SK-N-SH (cell line): ENCODE results near the gene C7. TPM values are rescaled to one million over a fixed set of nuclear protein-coding genes. Genes with fewer than 3 reads are reported as not detected.

Experiments used
- CTCF ChIA-PET: fragments of 300-600, 350-600 bp; formaldehyde crosslinking; extraction: SDS; loops from one replicate; lab custom pipeline; 2021; lab: Yijun Ruan, JAX
- POLR2A ChIA-PET: fragments of 350-600 bp; sonication (Branson Sonifier 250); formaldehyde crosslinking; extraction: SDS; loops from one replicate; lab custom pipeline; 2020; ENCODE audit warnings: antibody characterized with exemption, inconsistent platforms; lab: Yijun Ruan, JAX
- DNase-seq: peaks from one replicate; pipeline ENCODE4 v3.0.0; 2012
- H2AFZ ChIP-seq: fragments of 200-600 bp; sonication (generic); 2 replicates; pipeline ENCODE4 v1.8.1; 2016; ENCODE audit warnings: antibody characterized with exemption, mild to moderate bottlenecking, low read depth
- H3F3A ChIP-seq: fragments of 200-600 bp; sonication (generic); replicated peaks from 2 replicates; pipeline ENCODE3; 2016; ENCODE audit warnings: antibody characterized with exemption, mild to moderate bottlenecking; ENCODE audit not compliant: insufficient read depth
- H3K27ac ChIP-seq, 2 experiments: fragments of 200-500 bp in 1 of 2; fragments of 200-600 bp in 1 of 2; sonication (Bioruptor generic) in 1 of 2; sonication (generic), shearing (Covaris generic) in 1 of 2; 2 replicates each; pipeline versions ENCODE4 v1.5.1 to v1.6.1; 2014 to 2016; ENCODE audit warnings: low read depth in 2 of 2, inconsistent platforms in 1 of 2, low read length in 1 of 2, mild to moderate bottlenecking in 1 of 2, mixed read lengths in 1 of 2
- H3K27me3 ChIP-seq: fragments of 200-600 bp; sonication (generic), shearing (Covaris generic); 2 replicates; pipeline ENCODE4 v1.6.1; 2016; ENCODE audit warnings: mixed run types; ENCODE audit not compliant: insufficient read depth
- H3K36me3 ChIP-seq, 2 experiments: fragments of 200-500 bp in 1 of 2; fragments of 200-600 bp in 1 of 2; sonication (Bioruptor generic) in 1 of 2; sonication (generic) in 1 of 2; replicated peaks in 1 of 2; 2 replicates each; pipeline versions ENCODE3 to v1.5.1; 2014 to 2016; ENCODE audit warnings: low read length in 1 of 2, mild to moderate bottlenecking in 1 of 2; ENCODE audit not compliant: insufficient read depth in 2 of 2, control insufficient read depth in 1 of 2
- H3K4me1 ChIP-seq, 2 experiments: fragments of 200-500 bp in 1 of 2; fragments of 200-600 bp in 1 of 2; sonication (Bioruptor generic) in 1 of 2; sonication (generic), shearing (Covaris generic) in 1 of 2; 2 replicates each; pipeline versions ENCODE4 v1.5.1 to v1.6.1; 2014 to 2016; ENCODE audit warnings: low read depth in 1 of 2, low read length in 1 of 2, mixed run types in 1 of 2; ENCODE audit not compliant: insufficient read depth in 2 of 2, control insufficient read depth in 1 of 2
- H3K4me2 ChIP-seq: fragments of 200-600 bp; sonication (generic), shearing (Covaris generic); 2 replicates; pipeline ENCODE4 v1.6.1; 2017; ENCODE audit warnings: mixed run types
- H3K4me3 ChIP-seq, 2 experiments: fragments of 200-500 bp in 1 of 2; fragments of 200-600 bp in 1 of 2; sonication (Bioruptor generic) in 1 of 2; sonication (generic), shearing (Covaris generic) in 1 of 2; 2 replicates each; pipeline versions ENCODE4 v1.5.1 to v1.8.1; 2014 to 2016; ENCODE audit warnings: low read depth in 2 of 2, inconsistent platforms in 1 of 2, low read length in 1 of 2, mild to moderate bottlenecking in 1 of 2, mixed read lengths in 1 of 2, moderate library complexity in 1 of 2
- H3K79me2 ChIP-seq: fragments of 200-600 bp; sonication (generic); 2 replicates; pipeline ENCODE4 v1.8.1; 2017; ENCODE audit warnings: mild to moderate bottlenecking; ENCODE audit not compliant: insufficient read depth
- H3K9ac ChIP-seq: fragments of 200-600 bp; sonication (generic); 2 replicates; pipeline ENCODE4 v1.6.1; 2017; ENCODE audit warnings: mixed run types
- H3K9me2 ChIP-seq: fragments of 200-600 bp; sonication (generic); 2 replicates; pipeline ENCODE4 v1.6.1; 2017; ENCODE audit warnings: mixed run types
- H3K9me3 ChIP-seq: fragments of 200-600 bp; sonication (generic); 2 replicates; pipeline ENCODE4 v1.6.1; 2017; ENCODE audit warnings: mixed run types, mild to moderate bottlenecking, moderate library complexity
- H4K20me1 ChIP-seq: fragments of 200-600 bp; sonication (generic); 2 replicates; pipeline ENCODE4 v1.6.1; 2017; ENCODE audit warnings: mild to moderate bottlenecking, mixed run types; ENCODE audit not compliant: insufficient read depth
- ELF1 ChIP-seq: IDR thresholded peaks from 2 replicates; pipeline ENCODE4 v1.4.0; 2012
- FOXM1 ChIP-seq: IDR thresholded peaks from 2 replicates; pipeline ENCODE4 v1.4.0; 2012; ENCODE audit warnings: low read depth, mild to moderate bottlenecking
- JUND ChIP-seq: IDR thresholded peaks from 2 replicates; pipeline ENCODE4 v1.4.0; 2012
- MEF2A ChIP-seq: IDR thresholded peaks from 2 replicates; pipeline ENCODE4 v1.4.0; 2012; ENCODE audit warnings: low read depth, borderline replicate concordance
- POLR2AphosphoS5 ChIP-seq: IDR thresholded peaks from 2 replicates; pipeline ENCODE4 v1.6.1; 2012; ENCODE audit warnings: low read depth, low read length
- RCOR1 ChIP-seq: fragments of 150-350 bp; IDR thresholded peaks from 2 replicates; pipeline ENCODE4 v1.6.1; 2017; ENCODE audit warnings: antibody characterized with exemption, low read length
- RXRA ChIP-seq: IDR thresholded peaks from 2 replicates; pipeline ENCODE4 v1.4.0; 2012; ENCODE audit warnings: low read depth, mild to moderate bottlenecking, borderline replicate concordance
- SIN3A ChIP-seq: IDR thresholded peaks from 2 replicates; pipeline ENCODE4 v1.6.1; 2012; ENCODE audit warnings: low read depth, mild to moderate bottlenecking, low read length, moderate library complexity, borderline replicate concordance
- TAF1 ChIP-seq: IDR thresholded peaks from 2 replicates; pipeline ENCODE4 v1.6.1; 2012; ENCODE audit warnings: low read depth, mild to moderate bottlenecking, low read length, moderate library complexity, borderline replicate concordance
- YY1 ChIP-seq: IDR thresholded peaks from 2 replicates; pipeline ENCODE4 v1.4.0; 2012; ENCODE audit warnings: low read depth, mild to moderate bottlenecking
- WGBS: methylation state at CpG from one replicate; pipeline ENCODE4 v1.1.6; 2017; ENCODE audit warnings: low lambda C conversion rate; 5-methylcytosine and 5-hydroxymethylcytosine counted together
- polyA plus RNA-seq, 3 experiments: library from polyadenylated mRNA; depleted of rRNA; stranded (reverse); fragments of >200 nt; gene quantifications; 2 replicates each; pipeline ENCODE4 v1.2.3, GENCODE V29; 2012
- TF ChIP-seq, protein P1 (sequence below): IDR thresholded peaks from 2 replicates; pipeline ENCODE4 v1.6.1; 2012; ENCODE audit warnings: mild to moderate bottlenecking, low read depth, low read length, moderate library complexity
- TF ChIP-seq, protein P2 (sequence below): IDR thresholded peaks from 2 replicates; pipeline ENCODE4 v1.4.0; 2012; ENCODE audit warnings: low read depth, borderline replicate concordance
- TF ChIP-seq, protein P3 (sequence below): IDR thresholded peaks from 2 replicates; pipeline ENCODE4 v1.4.0; 2012; ENCODE audit warnings: low read depth, borderline replicate concordance
- TF ChIP-seq, protein P4 (sequence below): fragments of 150-350 bp; IDR thresholded peaks from 2 replicates; pipeline ENCODE4 v1.6.1; 2017; ENCODE audit warnings: antibody characterized with exemption, low read length, low read depth, borderline replicate concordance
- TF ChIP-seq, protein P5 (sequence below): fragments of 200-600 bp; sonication (generic); IDR thresholded peaks from 2 replicates; pipeline ENCODE4 v1.6.1; 2017; ENCODE audit warnings: antibody characterized with exemption, mild to moderate bottlenecking, moderate library complexity

Gene C7
- polyA plus RNA-seq, 1 of the 3 experiments (the other 2 are of a cell fraction): 11.1 TPM

DNA sequence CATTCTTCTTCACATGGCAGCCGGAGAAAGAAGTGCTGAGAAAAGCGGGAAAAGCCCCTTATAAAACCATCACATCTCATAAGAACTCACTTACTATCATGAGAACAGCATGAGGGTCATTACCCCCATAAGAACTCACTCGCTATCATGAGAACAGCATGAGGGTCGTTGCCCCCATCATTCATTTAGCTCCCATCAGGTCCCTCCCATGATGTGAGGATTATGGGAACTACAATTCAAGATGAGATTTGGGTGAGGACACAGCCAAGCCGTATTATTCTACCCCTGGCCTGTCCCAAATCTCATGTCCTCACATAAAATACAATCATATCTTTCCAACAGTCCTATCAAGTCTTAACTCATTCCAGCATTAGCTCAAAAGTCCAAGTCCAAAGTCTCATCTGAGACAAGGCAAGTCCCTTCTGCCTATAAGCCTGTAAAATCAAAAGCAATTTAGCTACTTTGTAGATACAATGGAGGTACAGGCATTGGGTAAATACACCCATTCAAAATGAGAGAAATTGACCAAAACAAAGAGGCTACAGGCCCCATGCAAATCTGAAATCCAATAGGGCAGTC, 82.8 kb downstream of the C7 start:
- Histone ChIP-seq H3K27ac (no peak overlapping the region), H3F3A (no peaks in the 10 kb centered on the region), H3K4me2 (no peak overlapping the region), H4K20me1 (no peaks in the 10 kb centered on the region), H3K4me1 (no peaks in the 10 kb centered on the region), H3K79me2 (no peaks in the 10 kb centered on the region), H2AFZ (no peak overlapping the region), H3K9me2 (no peaks in the 10 kb centered on the region), H3K4me3 (no peak overlapping the region), H3K27me3 (no peaks in the 10 kb centered on the region), H3K9me3 (no peaks in the 10 kb centered on the region), H3K9ac (no peak overlapping the region), H3K36me3 (no peaks in the 10 kb centered on the region)
- no peak for DNase-seq
- ChIA-PET POLR2A (no interaction called here), CTCF (no interaction called here)
- TF ChIP-seq, protein P1, sequence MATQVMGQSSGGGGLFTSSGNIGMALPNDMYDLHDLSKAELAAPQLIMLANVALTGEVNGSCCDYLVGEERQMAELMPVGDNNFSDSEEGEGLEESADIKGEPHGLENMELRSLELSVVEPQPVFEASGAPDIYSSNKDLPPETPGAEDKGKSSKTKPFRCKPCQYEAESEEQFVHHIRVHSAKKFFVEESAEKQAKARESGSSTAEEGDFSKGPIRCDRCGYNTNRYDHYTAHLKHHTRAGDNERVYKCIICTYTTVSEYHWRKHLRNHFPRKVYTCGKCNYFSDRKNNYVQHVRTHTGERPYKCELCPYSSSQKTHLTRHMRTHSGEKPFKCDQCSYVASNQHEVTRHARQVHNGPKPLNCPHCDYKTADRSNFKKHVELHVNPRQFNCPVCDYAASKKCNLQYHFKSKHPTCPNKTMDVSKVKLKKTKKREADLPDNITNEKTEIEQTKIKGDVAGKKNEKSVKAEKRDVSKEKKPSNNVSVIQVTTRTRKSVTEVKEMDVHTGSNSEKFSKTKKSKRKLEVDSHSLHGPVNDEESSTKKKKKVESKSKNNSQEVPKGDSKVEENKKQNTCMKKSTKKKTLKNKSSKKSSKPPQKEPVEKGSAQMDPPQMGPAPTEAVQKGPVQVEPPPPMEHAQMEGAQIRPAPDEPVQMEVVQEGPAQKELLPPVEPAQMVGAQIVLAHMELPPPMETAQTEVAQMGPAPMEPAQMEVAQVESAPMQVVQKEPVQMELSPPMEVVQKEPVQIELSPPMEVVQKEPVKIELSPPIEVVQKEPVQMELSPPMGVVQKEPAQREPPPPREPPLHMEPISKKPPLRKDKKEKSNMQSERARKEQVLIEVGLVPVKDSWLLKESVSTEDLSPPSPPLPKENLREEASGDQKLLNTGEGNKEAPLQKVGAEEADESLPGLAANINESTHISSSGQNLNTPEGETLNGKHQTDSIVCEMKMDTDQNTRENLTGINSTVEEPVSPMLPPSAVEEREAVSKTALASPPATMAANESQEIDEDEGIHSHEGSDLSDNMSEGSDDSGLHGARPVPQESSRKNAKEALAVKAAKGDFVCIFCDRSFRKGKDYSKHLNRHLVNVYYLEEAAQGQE: no peak
- no peak for TF ChIP-seq RCOR1
- TF ChIP-seq SIN3A: no peak
- TF ChIP-seq, protein P2, sequence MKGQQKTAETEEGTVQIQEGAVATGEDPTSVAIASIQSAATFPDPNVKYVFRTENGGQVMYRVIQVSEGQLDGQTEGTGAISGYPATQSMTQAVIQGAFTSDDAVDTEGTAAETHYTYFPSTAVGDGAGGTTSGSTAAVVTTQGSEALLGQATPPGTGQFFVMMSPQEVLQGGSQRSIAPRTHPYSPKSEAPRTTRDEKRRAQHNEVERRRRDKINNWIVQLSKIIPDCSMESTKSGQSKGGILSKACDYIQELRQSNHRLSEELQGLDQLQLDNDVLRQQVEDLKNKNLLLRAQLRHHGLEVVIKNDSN: no peak
- TF ChIP-seq, protein P3, sequence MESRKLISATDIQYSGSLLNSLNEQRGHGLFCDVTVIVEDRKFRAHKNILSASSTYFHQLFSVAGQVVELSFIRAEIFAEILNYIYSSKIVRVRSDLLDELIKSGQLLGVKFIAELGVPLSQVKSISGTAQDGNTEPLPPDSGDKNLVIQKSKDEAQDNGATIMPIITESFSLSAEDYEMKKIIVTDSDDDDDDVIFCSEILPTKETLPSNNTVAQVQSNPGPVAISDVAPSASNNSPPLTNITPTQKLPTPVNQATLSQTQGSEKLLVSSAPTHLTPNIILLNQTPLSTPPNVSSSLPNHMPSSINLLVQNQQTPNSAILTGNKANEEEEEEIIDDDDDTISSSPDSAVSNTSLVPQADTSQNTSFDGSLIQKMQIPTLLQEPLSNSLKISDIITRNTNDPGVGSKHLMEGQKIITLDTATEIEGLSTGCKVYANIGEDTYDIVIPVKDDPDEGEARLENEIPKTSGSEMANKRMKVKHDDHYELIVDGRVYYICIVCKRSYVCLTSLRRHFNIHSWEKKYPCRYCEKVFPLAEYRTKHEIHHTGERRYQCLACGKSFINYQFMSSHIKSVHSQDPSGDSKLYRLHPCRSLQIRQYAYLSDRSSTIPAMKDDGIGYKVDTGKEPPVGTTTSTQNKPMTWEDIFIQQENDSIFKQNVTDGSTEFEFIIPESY: no peak
- TF ChIP-seq ELF1: no peak
- TF ChIP-seq MEF2A: no peak
- no peak for TF ChIP-seq TAF1
- no peak for TF ChIP-seq YY1
- TF ChIP-seq FOXM1: no peak
- no peak for TF ChIP-seq POLR2AphosphoS5
- TF ChIP-seq, protein P4, sequence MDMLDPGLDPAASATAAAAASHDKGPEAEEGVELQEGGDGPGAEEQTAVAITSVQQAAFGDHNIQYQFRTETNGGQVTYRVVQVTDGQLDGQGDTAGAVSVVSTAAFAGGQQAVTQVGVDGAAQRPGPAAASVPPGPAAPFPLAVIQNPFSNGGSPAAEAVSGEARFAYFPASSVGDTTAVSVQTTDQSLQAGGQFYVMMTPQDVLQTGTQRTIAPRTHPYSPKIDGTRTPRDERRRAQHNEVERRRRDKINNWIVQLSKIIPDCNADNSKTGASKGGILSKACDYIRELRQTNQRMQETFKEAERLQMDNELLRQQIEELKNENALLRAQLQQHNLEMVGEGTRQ: no peak
- no peak for TF ChIP-seq RXRA
- TF ChIP-seq, protein P5, sequence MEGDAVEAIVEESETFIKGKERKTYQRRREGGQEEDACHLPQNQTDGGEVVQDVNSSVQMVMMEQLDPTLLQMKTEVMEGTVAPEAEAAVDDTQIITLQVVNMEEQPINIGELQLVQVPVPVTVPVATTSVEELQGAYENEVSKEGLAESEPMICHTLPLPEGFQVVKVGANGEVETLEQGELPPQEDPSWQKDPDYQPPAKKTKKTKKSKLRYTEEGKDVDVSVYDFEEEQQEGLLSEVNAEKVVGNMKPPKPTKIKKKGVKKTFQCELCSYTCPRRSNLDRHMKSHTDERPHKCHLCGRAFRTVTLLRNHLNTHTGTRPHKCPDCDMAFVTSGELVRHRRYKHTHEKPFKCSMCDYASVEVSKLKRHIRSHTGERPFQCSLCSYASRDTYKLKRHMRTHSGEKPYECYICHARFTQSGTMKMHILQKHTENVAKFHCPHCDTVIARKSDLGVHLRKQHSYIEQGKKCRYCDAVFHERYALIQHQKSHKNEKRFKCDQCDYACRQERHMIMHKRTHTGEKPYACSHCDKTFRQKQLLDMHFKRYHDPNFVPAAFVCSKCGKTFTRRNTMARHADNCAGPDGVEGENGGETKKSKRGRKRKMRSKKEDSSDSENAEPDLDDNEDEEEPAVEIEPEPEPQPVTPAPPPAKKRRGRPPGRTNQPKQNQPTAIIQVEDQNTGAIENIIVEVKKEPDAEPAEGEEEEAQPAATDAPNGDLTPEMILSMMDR: no peak
- TF ChIP-seq JUND: no peak
- 26% methylated on average over 5 of the region's 5 CpGs for WGBS
